Aorta (tissue), 5 donors: ENCODE data around the gene MOB1A. TPM values are rescaled to one million over a fixed set of nuclear protein-coding genes. Genes with fewer than 3 reads are reported as not detected.
A peak's percentile ranks its signal among the peaks of the same experiment; 100 is the strongest.

ENCODE experiments used
- ATAC-seq: fragments of 200-7000 bp; cut with Tn5 transposase; one replicate; pipeline ENCODE4 v1.9.1; 2022; ENCODE audit warnings: moderate library complexity; ENCODE audit not compliant: low FRiP score
- DNase-seq, 2 donors: peaks; one replicate each; pipeline ENCODE4 v3.0.0-alpha.2; 2020
- H3K27ac ChIP-seq, 2 donors: one replicate each; pipeline ENCODE4 v1.5.1; 2013; ENCODE audit warnings: low read length in 2 of 2, mild to moderate bottlenecking in 2 of 2, moderate library complexity in 2 of 2, control low read depth in 1 of 2, inconsistent platforms in 1 of 2, low read depth in 1 of 2
- H3K27me3 ChIP-seq, 2 donors: one replicate each; pipeline ENCODE4 v1.6.1; 2013; ENCODE audit warnings: control low read depth in 1 of 2, low read length in 1 of 2, mild to moderate bottlenecking in 1 of 2, moderate library complexity in 1 of 2; ENCODE audit not compliant: insufficient read depth in 2 of 2, control insufficient read depth in 1 of 2
- H3K36me3 ChIP-seq, 2 donors: one replicate each; pipeline ENCODE4 v1.6.1; 2013; ENCODE audit warnings: control low read depth in 1 of 2, low read length in 1 of 2, mild to moderate bottlenecking in 1 of 2; ENCODE audit not compliant: insufficient read depth in 2 of 2, control insufficient read depth in 1 of 2
- H3K4me1 ChIP-seq, 2 donors: one replicate each; pipeline ENCODE4 v1.6.1; 2013; ENCODE audit warnings: low read length in 2 of 2, control low read depth in 1 of 2, mild to moderate bottlenecking in 1 of 2, moderate library complexity in 1 of 2; ENCODE audit not compliant: insufficient read depth in 2 of 2, control insufficient read depth in 1 of 2
- H3K4me3 ChIP-seq, 2 donors: one replicate each; pipeline ENCODE4 v1.5.1; 2013; ENCODE audit warnings: low read length in 2 of 2, control low read depth in 1 of 2, mild to moderate bottlenecking in 1 of 2
- H3K9me3 ChIP-seq: one replicate; pipeline ENCODE4 v1.6.1; 2013; ENCODE audit warnings: mild to moderate bottlenecking, low read length; ENCODE audit not compliant: control insufficient read depth
- WGBS, 2 donors: extraction: QIAGEN DNeasy Blood & Tissue Kit; methylation state at CpG; one replicate each; pipeline ENCODE4 v1.1.7; 2013; 5-methylcytosine and 5-hydroxymethylcytosine counted together
- intact Hi-C, 2 donors: fragments of 100-400 bp; cut with DNase I; formaldehyde crosslinking; loops; one replicate each; pipeline versions ENCODE4 v1.14.2 to v1.15.0; 2022
- long read RNA-seq, 2 donors: library from polyadenylated mRNA; unstranded; transcript quantifications; one replicate each; pipeline ENCODE4 v2.0.0, GENCODE V29; 2020 to 2021
- polyA plus RNA-seq, 2 donors: library from polyadenylated mRNA; stranded (reverse); fragments of 200-250 nt; gene quantifications; one replicate each; pipeline ENCODE4 v1.2.3, GENCODE V29; 2013
- total RNA-seq, 2 donors: library from RNA; stranded (reverse); fragmentation: NEBNext Ultra II Directional; extraction: Animal tissue kit (Norgen Biotek cat#: 25700); gene quantifications; one replicate each; pipeline ENCODE4 v1.2.1, GENCODE V29; 2021
- donor health status: healthy with polysubstance abuse.
- donor health status: Bipolar disorder and iron deficiency.
- donor health status: DM: no; HTN: no; CAD: no.
- donor health status: DM: no; HTN: no; CAD: no.
- donor health status: DM: yes; HTN: yes; CAD: no.

The MOB1A gene
- total RNA-seq (100 to 1,000 TPM; 101 to 105 TPM), polyA plus RNA-seq (10 to 100 TPM; 35.7 to 51.3 TPM)
- long read RNA-seq, donor 1, full-length matches to known transcripts: 61 of 90 reads
- long read RNA-seq, donor 1, partial matches to known transcripts: 1 of 90 reads
- long read RNA-seq, donor 1, other reads (novel, unspliced or antisense): 28 of 90 reads
- long read RNA-seq, donor 2, full-length matches to known transcripts: 16 of 40 reads
- long read RNA-seq, donor 2, partial matches to known transcripts: 6 of 40 reads
- long read RNA-seq, donor 2, other reads (novel, unspliced or antisense): 18 of 40 reads

- intact Hi-C loops: loop anchor here in 1 of 2 donors (1.0 kb wide), 1 partner anchor 20 kb away; the partner anchor contains the start of gene MTHFD2
- 0% methylated on average over 80 to 84 of the region's 84 CpGs for WGBS, 2 donors
- ATAC-seq: peak; percentile 99
Observed at GRCh38 chr2:74178211-74179062, at the start of gene MOB1A. TSS of gene MOB1A (minus strand) at chr2:74178879. CDS start at chr2:74178674, 205 bp downstream.

DNA sequence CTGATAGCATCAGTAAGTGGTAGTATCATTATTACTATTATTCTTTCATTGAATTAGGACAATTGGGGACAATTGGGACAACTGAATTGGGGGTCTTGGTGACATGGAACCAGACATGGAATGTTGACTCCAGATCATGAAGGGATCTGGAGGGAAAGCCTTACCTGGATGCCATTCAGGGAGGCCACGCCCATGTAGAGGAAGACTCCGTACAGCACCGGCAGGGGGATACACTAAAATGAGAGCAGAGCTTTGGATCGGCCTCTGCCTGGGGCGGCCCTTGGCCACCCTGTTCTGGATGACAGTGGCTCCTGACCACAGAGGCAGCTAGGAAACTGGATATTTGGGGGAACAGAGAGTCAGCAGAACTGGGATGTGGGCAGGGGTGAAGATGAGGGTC lies 49.0 kb upstream of the MOB1A start:
- 92 to 96% methylated on average over 5 of the region's 5 CpGs for WGBS, 2 donors
- DNase-seq (no peak), ATAC-seq (no peak)
- Histone ChIP-seq H3K9me3 (no peaks in the 10 kb centered on the region), H3K27me3 (no peaks in the 10 kb centered on the region), H3K27ac (no peak overlapping the region), H3K4me3 (no peak overlapping the region), H3K4me1 (peaks cover 3% of the 10 kb centered on the region in 2 donors), H3K36me3 (no peaks in the 10 kb centered on the region)
- intact Hi-C loops: no loop called here

More at GRCh38 chr2:74178211-74179062, at the start of gene MOB1A:
- H3K36me3 ChIP-seq: no peaks in the 10 kb centered on the region
- no peaks in the 10 kb centered on the region for H3K27me3 ChIP-seq
- H3K9me3 ChIP-seq: no peaks in the 10 kb centered on the region
- peak within 1 kb of the TSS; percentile 58 to 83 for H3K27ac ChIP-seq
- H3K4me1 ChIP-seq: peaks cover 0 to 4% of the 10 kb centered on the region in 2 donors
- H3K4me3 ChIP-seq: peak within 1 kb of the TSS; percentile 94 to 96
- DNase-seq: peak; percentile 99

DNA sequence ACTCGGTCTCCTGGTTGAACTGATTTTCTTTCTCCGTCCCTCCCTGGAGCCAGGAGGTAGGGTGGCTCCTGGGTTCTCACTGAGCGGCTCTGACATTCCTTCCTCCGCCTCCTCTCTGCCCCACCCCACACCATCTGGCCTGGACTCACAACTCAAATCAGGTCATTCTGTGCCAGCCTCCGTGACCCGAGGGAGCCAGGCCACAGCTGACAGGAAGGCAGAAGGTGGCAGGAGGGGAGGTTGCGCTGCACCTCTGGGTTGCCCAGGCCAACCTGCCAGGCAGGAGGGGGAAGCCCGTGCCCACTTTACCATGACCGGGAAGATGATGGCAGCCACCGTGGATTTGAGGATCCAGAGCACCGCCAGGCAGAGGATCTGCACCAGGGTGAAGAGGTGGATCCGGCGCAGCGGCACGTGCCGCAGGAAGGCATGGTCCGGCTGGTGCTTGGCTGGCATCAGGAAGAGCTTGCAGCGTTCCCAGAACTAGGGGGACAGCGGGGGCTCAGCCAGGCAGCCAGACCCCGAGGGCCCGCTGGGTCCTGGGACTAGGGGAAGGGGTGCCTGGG lies 48.1 kb upstream of the MOB1A start:
- H3K27me3 ChIP-seq: no peaks in the 10 kb centered on the region
- intact Hi-C loops: no loop called here
- 22 to 23% methylated on average over 21 of the region's 21 CpGs for WGBS, 2 donors
- H3K27ac ChIP-seq: peak overlapping the region; percentile 38 to 69
- DNase-seq (peak in 1 of 2 donors; percentile 77), ATAC-seq (peak; percentile 33)
- peaks cover 3% of the 10 kb centered on the region in 2 donors for H3K4me1 ChIP-seq
- H3K9me3 ChIP-seq: no peaks in the 10 kb centered on the region
- H3K36me3 ChIP-seq: no peaks in the 10 kb centered on the region
- H3K4me3 ChIP-seq: no peak overlapping the region

- WGBS, 2 donors: 42 to 50% methylated on average over 4 of the region's 4 CpGs
- no peaks in the 10 kb centered on the region for H3K9me3 ChIP-seq
- H3K27me3 ChIP-seq: no peaks in the 10 kb centered on the region
- H3K27ac ChIP-seq: peak overlapping the region in 1 of 2 donors; percentile 73
- no peaks in the 10 kb centered on the region for H3K36me3 ChIP-seq
- intact Hi-C loops: loop anchor here in 1 of 2 donors (2.0 kb wide), 1 partner anchor 17 kb away; no protein-coding TSS in a partner anchor
- no peak for ATAC-seq
- DNase-seq: no peak
- peaks cover 3% of the 10 kb centered on the region in 2 donors for H3K4me1 ChIP-seq
- H3K4me3 ChIP-seq: no peak overlapping the region
Observed at GRCh38 chr2:74225698-74226459, 47.2 kb upstream of the MOB1A start.

- intact Hi-C loops: loop anchor here in 1 of 2 donors (2.0 kb wide), 1 partner anchor 15 kb away; no protein-coding TSS in a partner anchor
- Histone ChIP-seq H3K36me3 (peaks cover 0 to 6% of the 10 kb centered on the region in 2 donors), H3K4me1 (peaks cover 3% of the 10 kb centered on the region in 2 donors), H3K4me3 (no peak overlapping the region), H3K27ac (no peak overlapping the region), H3K27me3 (no peaks in the 10 kb centered on the region), H3K9me3 (no peaks in the 10 kb centered on the region)
- ATAC-seq (no peak), DNase-seq (no peak)
- 94 to 96% methylated on average over 8 of the region's 8 CpGs for WGBS, 2 donors
Observed at GRCh38 chr2:74223941-74224770, 45.5 kb upstream of the MOB1A start.

GRCh38 chr2:74222300-74222650 lies 43.6 kb upstream of the MOB1A start:
- peaks cover 0 to 10% of the 10 kb centered on the region in 2 donors for H3K36me3 ChIP-seq
- no peak for DNase-seq
- no peak overlapping the region for H3K4me3 ChIP-seq
- ATAC-seq: no peak
- H3K27ac ChIP-seq: no peak overlapping the region
- WGBS, 2 donors: 87 to 92% methylated on average over 6 of the region's 6 CpGs
- H3K27me3 ChIP-seq: no peaks in the 10 kb centered on the region
- H3K9me3 ChIP-seq: no peaks in the 10 kb centered on the region
- intact Hi-C loops: no loop called here
- peaks cover 3% of the 10 kb centered on the region in 2 donors for H3K4me1 ChIP-seq

GRCh38 chr2:74221604-74222299 lies 43.1 kb upstream of the MOB1A start:
- no peaks in the 10 kb centered on the region for H3K27me3 ChIP-seq
- WGBS, 2 donors: 91 to 93% methylated on average over 6 of the region's 6 CpGs
- no peak for DNase-seq
- no peak for ATAC-seq
- no peak overlapping the region for H3K27ac ChIP-seq
- intact Hi-C loops: no loop called here
- H3K4me3 ChIP-seq: no peak overlapping the region
- peaks cover 0 to 10% of the 10 kb centered on the region in 2 donors for H3K36me3 ChIP-seq
- peaks cover 3% of the 10 kb centered on the region in 2 donors for H3K4me1 ChIP-seq
- H3K9me3 ChIP-seq: no peaks in the 10 kb centered on the region
